Skin of body (tissue), 1 donor: ENCODE measurements around the gene PRKACG. TPM values are rescaled to one million over a fixed set of nuclear protein-coding genes. Genes with fewer than 3 reads are reported as not detected.

Experiments
- total RNA-seq: library from RNA; depleted of rRNA; stranded (reverse); fragments of >200 nt; gene quantifications from one replicate; pipeline ENCODE4 v1.2.3, GENCODE V29; 2014

Gene PRKACG
- total RNA-seq, 1 donor from 2014 or later, result not detected

Other genes with a start within 250 kb of the PRKACG start
- gene FXN, start 21.6 kb upstream of the PRKACG start, total RNA-seq, result 2.4 TPM
- 78.6 TPM for gene TJP2, start 160.2 kb upstream of the PRKACG start, total RNA-seq